Esophagus muscularis mucosa (tissue), 4 donors: ENCODE results near the gene ZDHHC21. TPM values are rescaled to one million over a fixed set of nuclear protein-coding genes. Genes with fewer than 3 reads are reported as not detected.

Experiments used
- DNase-seq: peaks from one replicate; pipeline ENCODE4 v3.0.0-alpha.2; 2017; ENCODE audit errors: extremely low spot score
- H3K27ac ChIP-seq, 4 donors: fragments of 200-600 bp; sonication (generic); replicated peaks in 1 of 4; 1 replicate in 3 of 4; 2 replicates in 1 of 4; pipeline ENCODE4 v1.5.1; 2016 to 2019; ENCODE audit warnings: mild to moderate bottlenecking in 1 of 4
- H3K27me3 ChIP-seq, 4 donors: fragments of 200-600 bp; sonication (generic); one replicate each; pipeline versions ENCODE4 v1.5.1 to v1.6.0; 2016 to 2019
- H3K36me3 ChIP-seq, 4 donors: fragments of 200-600 bp; sonication (generic); one replicate each; pipeline ENCODE4 v1.5.1; 2016 to 2019
- H3K4me1 ChIP-seq, 4 donors: fragments of 200-600 bp; sonication (generic); one replicate each; pipeline ENCODE4 v1.5.1; 2016 to 2019
- H3K4me3 ChIP-seq, 4 donors: fragments of 200-600 bp; sonication (generic); 1 replicate in 2 of 4; 2 replicates in 2 of 4; pipeline ENCODE4 v1.5.1; 2016 to 2019; ENCODE audit warnings: mild to moderate bottlenecking in 4 of 4, moderate library complexity in 1 of 4
- H3K9me3 ChIP-seq, 4 donors: fragments of 200-600 bp; sonication (generic); 1 replicate in 3 of 4; 2 replicates in 1 of 4; pipeline ENCODE4 v1.5.1; 2016 to 2019
- CTCF ChIP-seq, 3 experiments: fragments of 200-600 bp in 2 of 3; fragments of 450-650 bp in 1 of 3; sonication (generic) in 2 of 3; IDR thresholded peaks; one replicate each; pipeline ENCODE4 v1.5.1; 2017 to 2019; ENCODE audit warnings: antibody characterized with exemption in 3 of 3, mild to moderate bottlenecking in 2 of 3, moderate library complexity in 1 of 3
- EP300 ChIP-seq: sonication (generic); formaldehyde crosslinking; IDR thresholded peaks from one replicate; pipeline ENCODE4 v1.6.1; 2017; ENCODE audit warnings: antibody characterized with exemption
- POLR2A ChIP-seq: fragments of 450-650 bp; IDR thresholded peaks from one replicate; pipeline ENCODE4 v1.6.1; 2017; ENCODE audit warnings: antibody characterized with exemption, moderate library complexity, mild to moderate bottlenecking, low read depth
- POLR2AphosphoS5 ChIP-seq, 2 donors: sonication (generic); formaldehyde crosslinking; IDR thresholded peaks; one replicate each; pipeline ENCODE4 v1.6.1; 2017; ENCODE audit warnings: antibody characterized with exemption in 2 of 2
- WGBS: methylation state at CpG from one replicate; pipeline ENCODE4 v1.1.5; 2018; 5-methylcytosine and 5-hydroxymethylcytosine counted together
- intact Hi-C: fragments of 100-400 bp; cut with DNase I; formaldehyde crosslinking; loops from one replicate; pipeline ENCODE4 v1.15.1; 2023
- total RNA-seq, 4 donors: library from RNA; depleted of rRNA; stranded (reverse); fragments of >200 nt; gene quantifications; one replicate each; pipeline versions ENCODE4 v1.1.0 to v1.2.1, GENCODE V29; 2016

Gene ZDHHC21
- total RNA-seq, 4 donors from 2014 or later = 7.6 to 11.6 (median 8.9) TPM

- WGBS = 49% methylated on average over 4 of the region's 4 CpGs
- Histone ChIP-seq H3K9me3 (no peaks in the 10 kb centered on the region), H3K36me3 (no peaks in the 10 kb centered on the region), H3K27ac (no peak overlapping the region), H3K4me3 (no peak overlapping the region), H3K27me3 (peaks cover 0 to 12% (median 0%) of the 10 kb centered on the region in 4 donors), H3K4me1 (no peaks in the 10 kb centered on the region)
- TF ChIP-seq CTCF (IDR thresholded peaks at IDR 0.05) (no peak), POLR2A (no peak), POLR2AphosphoS5 (IDR thresholded peaks at IDR 0.05) (no peak), EP300 (no peak)
- no peak for DNase-seq
- intact Hi-C loops = no loop called here
Observed at GRCh38 chr9:14723301-14723700, 30.1 kb upstream of the ZDHHC21 start.

DNA sequence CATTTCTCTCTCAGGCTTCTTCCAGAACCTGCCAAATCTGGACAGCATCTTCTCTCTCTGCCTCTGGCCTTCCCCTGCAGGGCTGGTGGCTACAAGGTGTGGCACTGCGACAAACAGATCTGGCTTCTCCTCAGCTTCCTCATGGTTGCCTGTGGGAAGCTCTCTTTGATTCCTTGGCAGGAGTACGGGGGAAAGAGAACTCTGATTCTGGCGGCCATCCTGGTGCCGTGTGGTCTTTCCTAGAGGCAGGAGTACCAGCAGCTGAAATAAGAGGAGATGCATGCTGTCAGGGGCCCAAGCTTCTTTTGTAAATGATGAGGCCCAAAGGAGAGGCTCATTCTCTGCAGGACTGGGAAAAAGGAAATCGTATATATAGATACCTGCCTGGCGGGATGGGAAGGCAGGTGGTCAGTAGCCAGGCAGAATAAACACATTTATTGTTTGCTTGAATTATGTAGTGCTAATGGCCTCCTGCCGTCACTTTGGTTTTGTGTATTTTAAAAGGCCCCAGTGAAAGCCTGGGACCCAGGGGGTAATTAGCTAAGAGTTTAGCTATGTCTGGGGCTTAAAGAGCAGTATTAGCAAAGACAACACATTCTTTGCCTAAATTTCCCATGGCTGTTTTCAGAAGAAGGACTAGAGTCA, 29.3 kb upstream of the ZDHHC21 start, which contains the start of gene CER1:
Gene CER1, minus strand, starts transcription at position 343 of the 645 bp plus-strand sequence. Its CDS starts 61 bp downstream, at position 282.
- no peak within 1 kb of the TSS for H3K27ac ChIP-seq
- no peak within 1 kb of the TSS for H3K4me3 ChIP-seq
- intact Hi-C loops = no loop called here
- no peak for DNase-seq
- H3K4me1 ChIP-seq = no peaks in the 10 kb centered on the region
- H3K9me3 ChIP-seq = no peaks in the 10 kb centered on the region
- H3K27me3 ChIP-seq = peaks cover 0 to 12% (median 0%) of the 10 kb centered on the region in 4 donors
- TF ChIP-seq CTCF (IDR thresholded peaks at IDR 0.05) (no peak), POLR2A (no peak), POLR2AphosphoS5 (IDR thresholded peaks at IDR 0.05) (no peak), EP300 (no peak)
- H3K36me3 ChIP-seq = no peaks in the 10 kb centered on the region
- 36% methylated on average over 7 of the region's 7 CpGs for WGBS

- Histone ChIP-seq H3K36me3 (no peaks in the 10 kb centered on the region), H3K4me1 (no peaks in the 10 kb centered on the region), H3K27ac (no peak overlapping the region), H3K27me3 (peaks cover 0 to 9% (median 0%) of the 10 kb centered on the region in 4 donors), H3K4me3 (no peak overlapping the region), H3K9me3 (no peaks in the 10 kb centered on the region)
- intact Hi-C loops = no loop called here
- no peak for TF ChIP-seq CTCF (IDR thresholded peaks at IDR 0.05)
- no peak for TF ChIP-seq EP300
- no peak for TF ChIP-seq POLR2AphosphoS5 (IDR thresholded peaks at IDR 0.05)
- no peak for TF ChIP-seq POLR2A
- WGBS = 67% methylated on average over 8 of the region's 8 CpGs
- no peak for DNase-seq
Observed at GRCh38 chr9:14719231-14719923, 26.1 kb upstream of the ZDHHC21 start.

DNA sequence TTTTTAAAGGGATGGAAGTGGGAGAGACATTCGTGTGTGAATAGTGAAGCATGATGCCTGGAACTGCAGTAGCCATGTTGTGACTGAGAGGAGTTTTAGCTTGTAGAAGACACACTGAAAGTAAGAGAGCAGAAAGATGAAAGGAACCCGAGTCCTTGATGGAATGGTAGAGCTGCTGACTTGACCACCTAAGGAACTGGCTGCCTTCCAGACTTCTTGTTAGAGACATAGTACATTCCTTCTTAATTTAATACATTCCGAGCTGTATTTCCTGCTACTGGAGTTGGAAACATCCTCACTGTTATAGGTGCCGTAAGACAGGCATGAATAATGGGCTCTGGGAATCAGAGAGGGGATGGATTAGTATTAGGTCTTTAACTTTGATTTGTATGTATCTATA, 21.9 kb upstream of the ZDHHC21 start:
- H3K27ac ChIP-seq = no peak overlapping the region
- WGBS = 59% methylated on average over 4 of the region's 4 CpGs
- DNase-seq = no peak
- peaks cover 0 to 2% (median 0%) of the 10 kb centered on the region in 4 donors for H3K27me3 ChIP-seq
- no peak for TF ChIP-seq POLR2AphosphoS5 (IDR thresholded peaks at IDR 0.05)
- no peak for TF ChIP-seq CTCF (IDR thresholded peaks at IDR 0.05)
- no peak for TF ChIP-seq EP300
- no peak for TF ChIP-seq POLR2A
- no peaks in the 10 kb centered on the region for H3K4me1 ChIP-seq
- peaks cover 0 to 4% (median 0%) of the 10 kb centered on the region in 4 donors for H3K9me3 ChIP-seq
- intact Hi-C loops = no loop called here
- no peaks in the 10 kb centered on the region for H3K36me3 ChIP-seq
- no peak overlapping the region for H3K4me3 ChIP-seq
